Stimulated activated CD4-positive, alpha-beta T cell treated with anti-CD3 and anti-CD28 coated beads, Interleukin-2, amount 100 ng/mL, for 24 hours (primary cell): ENCODE data around the gene SLC17A9.
"Not testable (repeated sequence)": the region's sequence is repeated elsewhere in the genome, so short reads cannot be mapped to it uniquely, and the experiment has no call there.

Experiments used
- DNase-seq, 2 donors: peaks; one replicate each; pipeline ENCODE4 v3.0.0-alpha.2; 2020

Gene SLC17A9

DNA sequence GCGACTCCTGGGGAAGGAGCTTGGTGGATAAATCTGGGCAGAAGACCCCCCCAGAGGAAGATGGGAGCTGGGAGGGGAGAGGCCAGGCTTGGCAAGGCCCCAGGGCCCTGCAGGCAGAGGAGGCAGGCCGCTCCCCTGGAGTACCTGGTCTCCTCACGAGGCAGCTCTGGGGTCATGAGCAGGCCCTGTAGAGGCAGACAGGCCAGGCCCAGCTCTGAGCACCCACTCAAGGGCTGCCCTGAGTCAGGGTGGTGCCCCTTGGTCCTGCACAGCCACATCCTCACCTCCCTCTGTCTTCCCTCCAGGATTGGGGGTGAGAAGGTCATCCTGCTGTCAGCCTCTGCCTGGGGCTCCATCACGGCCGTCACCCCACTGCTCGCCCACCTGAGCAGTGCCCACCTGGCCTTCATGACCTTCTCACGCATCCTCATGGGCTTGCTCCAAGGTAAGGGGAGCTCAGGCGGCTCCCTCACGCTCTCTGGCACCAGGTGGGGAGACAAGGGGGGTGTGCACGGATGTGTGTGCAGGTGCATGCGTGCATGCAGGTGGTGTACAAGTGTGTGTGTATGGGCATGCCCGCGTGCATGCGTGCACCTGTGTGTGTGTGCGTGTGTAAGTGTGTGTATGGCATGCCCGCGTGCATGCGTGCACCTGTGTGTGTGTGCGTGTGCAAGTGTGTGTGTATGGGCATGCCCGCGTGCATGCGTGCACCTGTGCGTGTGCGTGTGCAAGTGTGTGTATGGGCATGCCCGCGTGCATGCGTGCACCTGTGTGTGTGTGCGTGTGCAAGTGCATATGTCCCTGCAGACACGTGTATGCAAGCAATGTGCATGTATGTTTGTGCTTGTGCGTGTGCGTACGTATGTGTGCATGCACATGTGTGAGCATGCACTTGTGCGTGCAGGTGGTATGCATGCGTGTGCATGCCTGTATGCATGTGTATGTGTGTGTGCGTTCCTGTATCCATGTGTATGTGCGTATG, 4.9 kb downstream of the SLC17A9 start:
- no peak for DNase-seq

DNA sequence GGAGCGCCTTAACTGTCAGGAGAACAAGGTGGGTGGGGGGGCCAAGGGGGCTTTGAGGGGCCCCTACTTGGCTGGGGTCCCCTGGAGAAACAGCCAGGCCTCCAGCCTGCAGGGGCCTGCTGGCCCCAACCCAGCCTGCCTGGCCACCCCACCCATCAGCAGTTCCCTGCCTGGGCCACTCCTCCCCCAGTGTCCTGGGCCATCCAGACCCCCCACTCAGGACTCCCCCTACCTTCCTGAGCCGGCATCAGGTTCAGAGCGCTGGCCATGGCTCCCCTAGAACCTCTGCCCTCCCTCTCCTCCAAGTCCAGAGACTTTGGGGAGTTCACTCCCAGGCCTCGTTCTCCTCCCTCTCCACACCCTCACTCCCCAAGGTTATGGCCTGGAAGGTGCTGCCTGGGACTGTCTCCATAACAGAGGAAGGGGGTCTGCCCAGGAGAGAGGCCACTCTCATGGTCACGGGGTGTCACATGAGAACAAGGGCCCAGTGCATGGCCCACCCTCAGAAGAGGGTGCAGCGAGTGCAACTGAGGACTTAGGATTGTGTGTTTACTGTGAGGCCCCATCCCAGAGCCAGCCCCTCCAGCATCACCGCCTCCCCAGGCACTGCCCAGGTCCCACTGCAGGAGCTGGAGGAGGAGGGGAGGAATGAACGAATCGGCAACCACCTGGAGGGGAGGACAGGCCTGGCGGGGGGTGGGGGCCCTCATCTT, 6.0 kb downstream of the SLC17A9 start:
- no peak for DNase-seq

DNA sequence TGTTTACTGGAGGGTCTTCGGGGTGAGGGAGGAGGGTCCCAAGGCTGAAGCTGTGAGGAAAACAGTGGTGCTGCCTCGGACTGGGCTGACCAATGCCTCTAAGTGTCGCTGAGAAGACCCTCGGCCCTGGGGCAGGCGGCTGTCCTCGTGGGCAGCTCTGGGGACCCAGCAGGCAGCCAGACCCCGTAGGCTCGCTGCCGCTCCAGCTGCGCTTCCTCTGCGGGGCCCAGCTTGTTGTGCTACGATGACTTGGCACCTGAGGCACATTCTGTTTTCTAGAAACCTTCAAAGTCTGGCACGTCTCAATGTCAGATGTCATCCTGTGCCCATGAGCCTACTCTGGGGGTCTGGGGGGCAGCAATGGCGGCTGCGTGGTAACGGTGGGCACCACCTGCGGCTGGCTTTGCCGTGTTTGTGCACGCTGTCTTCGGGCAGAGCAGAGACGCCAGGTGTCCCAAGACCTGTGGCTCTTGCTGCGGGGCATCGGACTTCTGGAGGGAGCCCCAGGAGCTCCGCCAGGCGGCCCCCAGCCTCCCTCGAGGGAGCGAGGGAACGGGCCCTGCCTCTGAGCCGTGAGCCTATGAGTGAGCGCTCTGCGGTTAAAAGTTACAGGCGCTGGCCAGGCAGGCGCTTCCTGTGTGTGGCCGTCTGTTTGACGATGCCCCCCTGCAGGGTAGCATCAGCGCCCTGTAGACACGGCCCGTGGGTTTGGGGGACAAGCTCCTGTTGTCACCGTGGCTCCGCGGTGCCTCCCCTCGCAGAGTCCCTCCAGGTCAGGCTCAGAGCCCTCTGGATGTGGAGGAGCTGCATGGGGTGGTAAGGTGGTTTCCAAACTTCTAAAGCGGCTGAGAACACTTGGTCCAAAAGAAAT, 6.8 kb downstream of the SLC17A9 start:
- DNase-seq, result no peak

DNA sequence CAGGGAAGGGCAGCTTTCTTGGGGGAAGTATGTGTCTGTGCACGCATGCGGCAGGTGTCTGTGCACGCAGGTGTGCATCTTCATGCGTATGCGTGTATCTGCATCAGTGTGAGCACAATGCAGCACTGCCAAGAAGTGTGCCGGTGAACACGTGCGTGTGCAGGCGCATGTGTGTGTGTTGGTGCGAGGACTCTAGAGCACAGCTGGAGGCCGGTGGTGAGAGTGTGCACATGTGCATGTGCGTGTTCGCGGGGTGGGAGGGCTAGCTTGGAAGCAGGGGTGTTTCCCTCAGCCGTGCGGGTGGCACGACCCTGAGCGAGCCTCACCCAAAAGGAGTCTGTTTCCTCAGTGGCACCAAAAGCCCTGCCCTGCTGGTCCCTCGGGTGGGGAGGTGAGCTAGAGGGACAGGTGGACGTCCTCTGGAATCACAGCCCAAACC, 7.5 kb downstream of the SLC17A9 start:
- DNase-seq, result no peak

DNA sequence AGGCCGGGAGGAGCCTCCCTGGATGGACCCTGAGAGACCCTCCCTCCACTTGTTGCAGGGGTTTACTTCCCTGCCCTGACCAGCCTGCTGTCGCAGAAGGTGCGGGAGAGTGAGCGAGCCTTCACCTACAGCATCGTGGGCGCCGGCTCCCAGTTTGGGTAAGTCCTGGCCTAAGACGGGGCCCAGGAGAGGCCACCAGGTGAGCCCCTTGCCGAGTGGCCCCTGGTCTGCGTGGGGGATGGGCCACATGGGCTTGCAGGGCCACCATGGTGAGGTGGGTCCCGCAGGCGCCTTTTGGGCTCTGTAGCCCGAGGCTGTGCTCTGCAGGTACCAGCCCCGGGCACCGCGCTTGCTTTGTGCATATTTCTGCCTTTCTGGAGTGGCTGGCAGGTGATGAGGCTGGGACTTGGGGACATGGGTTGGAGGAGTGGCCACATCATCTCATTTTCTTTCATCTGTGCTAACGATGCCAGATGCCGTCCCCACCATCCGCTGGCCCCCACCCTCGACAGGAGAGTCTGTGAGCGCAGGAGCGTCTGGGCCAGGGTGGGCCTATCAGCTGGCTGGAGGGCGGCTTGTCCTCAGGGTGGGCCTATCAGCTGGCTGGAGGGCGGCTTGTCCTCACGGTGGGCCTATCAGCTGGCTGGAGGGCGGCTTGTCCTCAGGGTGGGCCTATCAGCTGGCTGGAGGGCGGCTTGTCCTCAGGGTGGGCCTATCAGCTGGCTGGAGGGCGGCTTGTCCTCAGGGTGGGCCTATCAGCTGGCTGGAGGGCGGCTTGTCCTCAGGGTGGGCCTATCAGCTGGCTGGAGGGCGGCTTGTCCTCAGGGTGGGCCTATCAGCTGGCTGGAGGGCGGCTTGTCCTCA, 8.2 kb downstream of the SLC17A9 start:
- DNase-seq, result not testable (repeated sequence)

DNA sequence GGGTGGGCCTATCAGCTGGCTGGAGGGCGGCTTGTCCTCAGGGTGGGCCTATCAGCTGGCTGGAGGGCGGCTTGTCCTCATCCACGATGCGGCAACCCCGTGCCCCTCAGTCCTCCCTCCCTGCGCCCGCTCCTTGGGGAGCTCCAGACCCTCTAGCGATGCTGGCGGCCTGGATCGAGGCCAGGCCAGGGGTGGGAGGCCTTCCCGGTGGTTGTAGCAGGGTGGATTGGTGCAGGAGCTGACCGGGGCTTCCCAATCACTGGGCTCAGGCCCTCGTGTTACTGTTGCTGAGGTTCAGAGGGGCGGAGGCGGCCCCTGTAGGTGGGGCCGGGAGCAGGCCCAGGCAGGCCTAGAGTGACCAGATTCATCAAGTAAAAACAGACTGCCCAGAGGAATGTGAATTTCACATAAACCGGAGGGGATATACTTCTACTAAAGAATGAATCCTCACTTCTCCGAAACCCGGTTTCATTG, 8.8 kb downstream of the SLC17A9 start:
- no peak for DNase-seq

DNA sequence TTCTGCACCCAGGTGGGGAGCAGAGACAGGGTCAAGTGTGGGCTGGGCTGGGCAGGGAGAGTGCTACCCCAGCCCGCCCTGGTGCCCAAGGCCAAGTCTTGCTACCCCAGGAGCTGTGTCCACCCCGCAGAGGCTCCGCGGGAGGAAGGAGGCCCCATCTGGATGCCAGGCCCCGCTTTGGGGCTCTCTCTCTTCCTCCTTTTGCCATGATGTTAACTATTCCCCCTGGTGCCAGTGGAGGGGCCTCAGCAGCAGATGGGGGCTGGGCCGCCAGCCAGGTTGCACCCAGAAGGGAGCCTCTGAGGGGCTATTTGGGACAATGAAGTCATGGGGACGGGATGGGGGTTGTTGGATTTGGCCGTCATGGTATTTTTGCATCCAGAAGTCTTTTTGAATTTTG, 9.3 kb downstream of the SLC17A9 start:
- DNase-seq, result no peak

DNA sequence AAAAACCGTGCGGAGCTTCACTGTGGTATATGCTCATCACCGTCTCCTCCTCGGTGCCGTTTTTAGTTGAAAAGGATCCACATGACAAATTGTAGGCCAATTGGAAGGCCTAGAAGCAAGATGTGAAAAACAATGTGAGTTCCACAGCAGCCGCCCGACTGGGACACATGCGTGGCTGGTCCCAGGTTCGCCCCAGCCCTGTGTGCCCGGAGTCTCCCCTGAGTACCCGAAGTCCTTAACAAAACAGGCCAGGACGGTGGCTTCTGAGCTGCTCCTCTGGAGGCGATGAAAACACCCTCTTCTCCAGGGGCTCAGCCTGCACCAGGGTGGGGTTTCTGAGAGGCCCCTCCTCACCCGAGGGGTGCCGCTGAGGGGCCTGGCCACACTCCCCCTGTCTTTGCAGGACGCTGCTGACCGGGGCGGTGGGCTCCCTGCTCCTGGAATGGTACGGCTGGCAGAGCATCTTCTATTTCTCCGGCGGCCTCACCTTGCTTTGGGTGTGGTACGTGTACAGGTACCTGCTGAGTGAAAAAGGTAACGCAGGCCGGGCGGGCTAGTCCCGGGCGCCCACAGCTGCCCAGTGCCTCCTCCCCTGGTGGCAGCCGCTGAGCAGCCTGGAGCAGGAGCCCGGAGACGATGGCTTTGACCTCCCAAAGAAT, 9.8 kb downstream of the SLC17A9 start:
- DNase-seq, result no peak

DNA sequence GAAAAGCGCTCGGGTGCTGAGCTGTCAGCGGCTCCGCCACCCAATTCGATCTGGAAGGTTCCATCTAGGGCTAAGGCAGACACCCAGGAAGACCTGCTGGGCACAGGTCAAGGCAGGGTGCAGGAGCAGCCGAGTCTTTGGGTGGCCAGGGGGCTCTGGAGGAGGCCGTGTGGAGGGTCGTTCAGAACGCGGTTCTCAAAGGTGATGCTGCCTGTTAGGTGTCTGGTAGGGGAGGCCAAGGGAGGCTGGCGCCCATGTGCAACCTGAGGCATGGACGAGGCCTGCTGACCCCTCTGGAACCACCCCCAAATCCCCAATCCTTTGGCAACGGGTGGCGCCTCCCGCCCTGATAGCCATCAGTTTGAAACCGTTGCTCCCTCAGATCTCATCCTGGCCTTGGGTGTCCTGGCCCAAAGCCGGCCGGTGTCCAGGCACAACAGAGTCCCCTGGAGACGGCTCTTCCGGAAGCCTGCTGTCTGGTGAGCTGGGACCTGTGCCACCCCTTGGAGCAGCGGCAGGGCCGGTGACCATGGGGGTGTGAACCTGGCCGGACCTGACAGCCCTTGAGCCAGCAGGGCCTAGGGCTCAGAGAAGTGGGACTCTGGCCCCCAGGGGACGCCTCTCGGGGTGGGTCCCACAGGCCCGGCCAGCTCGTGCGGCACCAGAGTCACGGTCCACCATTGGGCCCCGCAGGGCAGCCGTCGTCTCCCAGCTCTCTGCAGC, 10.5 kb downstream of the SLC17A9 start:
- DNase-seq, result no peak

DNA sequence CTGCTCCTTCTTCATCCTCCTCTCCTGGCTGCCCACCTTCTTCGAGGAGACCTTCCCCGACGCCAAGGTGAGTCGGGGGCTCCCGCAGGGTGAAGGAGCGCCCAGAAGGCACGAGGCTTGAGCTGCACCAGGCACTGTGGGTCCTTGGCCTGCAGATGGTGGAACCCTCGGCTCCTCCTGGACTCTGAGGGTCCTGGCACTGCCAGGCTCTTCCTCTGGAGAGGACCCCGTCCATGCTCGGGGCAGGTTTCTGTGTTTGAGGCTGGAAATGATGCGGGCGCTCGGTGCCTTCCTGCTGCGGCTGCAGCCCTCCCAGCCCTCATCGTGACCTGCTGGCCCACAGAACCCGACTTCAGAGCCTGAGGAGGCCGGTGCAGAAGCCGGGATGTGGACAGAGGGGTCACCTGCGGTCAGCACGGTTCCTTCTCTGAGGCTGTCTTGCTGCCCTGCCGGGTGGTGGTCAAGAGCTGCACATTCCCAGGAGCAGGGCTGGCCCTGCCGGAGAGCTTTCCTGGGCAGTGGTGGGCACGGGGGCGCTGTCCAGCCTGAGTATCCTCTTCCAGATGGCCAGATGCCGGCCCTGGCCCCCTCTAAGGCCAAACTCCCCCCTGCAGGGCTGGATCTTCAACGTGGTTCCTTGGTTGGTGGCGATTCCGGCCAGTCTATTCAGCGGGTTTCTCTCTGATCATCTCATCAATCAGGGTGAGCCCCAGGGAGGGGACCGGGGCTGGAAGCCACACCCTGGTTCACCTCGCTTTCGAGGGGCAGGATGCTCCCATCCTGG, 11.3 kb downstream of the SLC17A9 start:
- DNase-seq, result no peak

DNA sequence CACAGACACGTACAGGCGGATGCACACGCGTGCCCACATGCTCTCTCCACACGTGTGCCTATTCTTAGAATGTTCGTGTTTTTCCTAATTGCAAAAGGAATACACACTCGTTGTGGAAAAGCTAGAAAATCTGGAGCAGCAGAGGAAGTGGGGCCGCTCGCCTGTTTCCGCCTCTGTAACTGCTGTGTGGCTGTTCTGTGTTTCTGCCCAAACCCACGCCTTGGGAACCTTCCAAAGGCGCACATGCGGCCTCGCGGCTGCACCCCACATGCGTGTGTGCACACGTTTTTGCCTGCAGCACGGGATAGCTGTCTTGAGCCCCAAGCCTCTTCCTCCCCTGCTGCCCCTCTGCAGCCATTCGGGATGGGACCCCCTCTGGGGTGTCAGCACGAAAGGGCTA, 12.2 kb downstream of the SLC17A9 start:
- DNase-seq, result no peak

DNA sequence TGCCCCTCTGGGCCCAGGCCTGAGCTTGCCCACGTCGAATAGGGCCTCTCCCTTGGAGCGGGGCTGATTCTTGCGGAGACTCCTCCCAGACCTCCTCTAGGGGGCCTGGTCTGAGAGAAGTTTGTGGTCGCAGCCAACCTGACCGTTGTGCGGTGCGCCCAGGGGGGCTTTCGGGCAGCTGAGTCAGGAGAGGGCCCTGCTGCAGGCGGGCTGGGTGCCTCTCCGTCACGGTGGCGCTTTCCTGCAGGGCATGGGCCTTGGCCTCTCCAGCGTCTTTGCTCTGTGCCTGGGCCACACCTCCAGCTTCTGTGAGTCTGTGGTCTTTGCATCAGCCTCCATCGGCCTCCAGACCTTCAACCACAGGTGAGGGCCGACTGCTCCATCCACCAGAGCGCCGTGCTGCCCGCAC, 12.9 kb downstream of the SLC17A9 start:
- no peak for DNase-seq

DNA sequence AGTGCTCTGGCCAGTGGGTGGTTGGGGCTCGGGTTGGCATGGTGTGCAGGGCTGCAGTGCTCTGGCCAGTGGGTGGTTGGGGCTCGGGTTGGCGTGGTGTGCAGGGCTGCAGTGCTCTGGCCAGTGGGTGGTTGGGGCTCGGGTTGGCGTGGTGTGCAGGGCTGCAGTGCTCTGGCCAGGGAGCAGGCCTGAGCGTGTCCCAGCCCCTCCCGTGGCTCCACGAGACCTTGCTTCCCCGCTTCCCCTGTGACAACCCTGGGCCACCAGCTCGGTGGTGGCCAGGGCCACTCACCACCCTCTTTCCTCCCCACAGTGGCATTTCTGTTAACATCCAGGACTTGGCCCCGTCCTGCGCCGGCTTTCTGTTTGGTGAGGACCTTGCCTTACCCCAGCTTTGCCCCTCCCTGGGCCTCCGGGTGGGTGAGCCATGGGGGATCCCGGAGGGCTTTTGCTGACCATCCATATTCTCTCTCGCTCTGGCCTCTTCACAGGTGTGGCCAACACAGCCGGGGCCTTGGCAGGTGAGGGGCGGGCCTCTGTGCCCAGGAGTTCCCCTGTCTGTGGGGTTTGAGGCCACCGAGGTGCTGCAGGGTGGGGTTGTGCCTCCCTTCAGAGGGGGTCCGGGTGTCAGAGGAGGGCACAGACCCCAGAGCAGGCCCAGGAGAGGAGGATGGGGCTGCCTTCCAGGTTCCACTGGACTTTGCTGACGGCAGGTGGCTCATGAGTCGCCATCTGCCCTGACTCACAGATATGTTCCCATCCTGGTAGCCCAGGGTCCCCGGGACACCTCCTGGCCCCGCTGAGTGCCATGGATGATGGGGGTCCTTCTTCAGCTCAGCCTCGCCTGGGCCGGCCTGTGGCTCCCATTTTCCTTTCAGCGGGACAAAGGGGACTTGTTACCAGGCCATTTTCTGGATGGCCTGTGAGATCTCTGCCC, 14.0 kb downstream of the SLC17A9 start:
- DNase-seq, result no peak

DNA sequence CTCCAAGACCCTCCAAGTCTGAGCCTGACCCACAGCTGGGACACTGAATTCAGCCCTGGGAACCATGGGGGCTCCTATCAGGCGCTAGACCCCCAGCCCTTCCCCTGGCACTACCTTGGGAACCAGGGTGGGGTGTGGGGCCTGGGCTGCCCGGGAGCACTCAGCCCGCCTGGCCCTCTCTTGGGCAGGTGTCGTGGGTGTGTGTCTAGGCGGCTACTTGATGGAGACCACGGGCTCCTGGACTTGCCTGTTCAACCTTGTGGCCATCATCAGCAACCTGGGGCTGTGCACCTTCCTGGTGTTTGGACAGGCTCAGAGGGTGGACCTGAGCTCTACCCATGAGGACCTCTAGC, 14.6 kb downstream of the SLC17A9 start:
- no peak for DNase-seq

DNA sequence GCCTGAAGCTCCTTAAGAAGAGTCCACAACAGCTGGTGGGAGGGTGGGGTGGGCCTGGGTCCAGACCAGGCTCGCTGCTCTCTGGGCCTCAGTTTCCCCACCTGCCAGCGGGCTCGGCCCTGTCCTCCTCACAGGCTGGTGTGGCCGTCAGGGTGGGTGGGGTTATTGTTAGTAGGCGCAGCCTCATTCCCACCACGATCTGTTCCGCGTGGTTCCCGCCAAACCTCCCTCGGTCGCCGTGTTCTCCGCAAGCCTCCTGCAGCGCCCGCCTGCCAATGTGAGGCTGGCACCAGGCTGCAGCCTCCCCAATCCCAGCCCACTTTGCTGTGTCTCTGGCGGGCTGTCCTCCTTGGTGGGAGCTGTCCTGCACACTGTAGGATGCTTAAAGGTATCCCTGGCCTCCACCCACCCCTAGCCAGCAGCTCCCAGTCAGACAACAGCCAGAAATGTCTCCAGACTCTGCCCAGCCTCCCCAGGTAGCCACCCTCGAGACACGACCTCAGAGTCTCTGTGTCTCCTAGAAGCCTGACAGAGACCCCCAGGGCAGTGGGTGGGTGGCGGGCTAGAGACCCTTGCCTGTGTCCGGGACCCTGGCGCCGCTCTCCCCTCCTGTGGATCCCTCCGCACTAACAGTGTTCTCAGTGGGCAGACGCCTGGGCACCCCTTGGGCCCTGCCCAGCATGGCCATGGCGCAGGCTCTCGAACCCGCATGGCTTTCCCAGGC, 15.3 kb downstream of the SLC17A9 start:
- no peak for DNase-seq

DNA sequence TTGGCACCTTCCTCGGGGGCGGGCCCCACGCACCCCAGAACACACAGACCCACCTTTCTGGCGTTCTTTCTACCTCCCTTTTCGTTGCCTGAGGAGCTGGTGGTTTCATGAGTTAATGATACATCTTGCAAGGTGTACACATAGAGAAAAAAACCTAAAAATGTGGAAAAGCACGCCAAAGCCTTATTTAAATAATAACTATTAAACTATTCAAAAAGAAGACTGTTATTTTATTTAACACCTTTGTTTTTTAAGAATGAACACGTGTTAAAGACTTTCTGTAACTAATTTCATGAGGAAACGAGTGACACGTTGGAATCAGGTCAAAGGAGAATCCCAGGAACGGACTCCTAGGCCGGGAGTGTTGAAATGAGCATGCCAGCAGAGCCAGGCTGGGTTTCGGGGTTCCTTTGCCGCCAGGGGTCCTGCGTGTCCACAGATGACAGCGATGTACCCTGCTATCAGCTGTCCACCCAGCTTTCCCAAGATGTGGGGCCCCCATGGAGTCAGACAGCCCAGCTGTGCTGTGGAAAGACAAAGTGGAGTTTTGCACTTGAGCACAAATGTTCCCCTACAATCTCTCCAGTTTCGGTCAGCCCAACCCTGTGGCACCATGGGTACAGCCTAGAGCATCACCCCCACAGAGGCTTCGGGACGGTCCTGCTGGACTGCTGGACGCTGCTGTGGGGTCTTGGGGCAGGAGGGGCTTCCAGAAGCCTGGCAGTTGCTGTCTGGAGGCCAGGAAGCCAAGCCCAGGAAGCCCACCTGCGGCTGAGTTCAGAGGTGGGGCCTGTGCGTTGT, 16.1 kb downstream of the SLC17A9 start:
- no peak for DNase-seq

DNA sequence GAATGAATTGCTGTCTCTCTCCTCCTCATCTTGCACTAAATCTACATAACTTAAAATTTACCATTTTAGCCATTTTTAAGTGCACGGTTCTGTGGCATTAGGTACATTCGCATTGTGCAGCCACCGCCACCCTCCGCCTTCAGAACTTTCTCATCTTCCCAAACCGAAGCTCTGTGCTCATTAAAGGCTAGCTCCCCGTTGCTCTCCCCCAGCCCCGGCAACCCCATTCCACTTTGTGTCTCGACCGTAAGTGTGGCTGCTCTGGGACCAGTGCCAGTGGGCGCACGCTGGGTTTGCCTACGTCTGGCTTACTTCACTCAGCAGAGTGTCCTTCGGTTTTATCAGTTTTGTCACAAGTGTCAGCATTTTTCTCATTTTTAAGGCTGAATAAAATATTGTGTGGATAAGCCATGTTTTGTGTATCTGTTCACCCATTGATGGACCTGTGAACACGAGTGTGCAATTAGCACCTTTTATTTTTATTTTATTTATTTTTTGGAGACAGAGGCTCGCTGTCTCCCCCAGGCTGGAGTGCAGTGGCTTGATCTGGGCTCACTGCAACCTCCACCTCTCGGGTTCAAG, 16.8 kb downstream of the SLC17A9 start:
- no peak for DNase-seq
